Inflammatory macrophage (primary cell): Measurements from ENCODE around the gene LPGAT1.
A peak's percentile ranks its signal among the peaks of the same experiment; 100 is the strongest.
"Not testable (repeated sequence)": the region's sequence is repeated elsewhere in the genome, so short reads cannot be mapped to it uniquely, and the experiment has no call there.

Source experiments
- DNase-seq, 2 donors: peaks; one replicate each; pipeline ENCODE4 v3.0.0-alpha.2; 2020 to 2022
- total RNA-seq, 18 experiments: gene quantifications; one replicate each; lab custom pipeline; 2026; ENCODE audit warnings: mixed read lengths in 6 of 18, inconsistent platforms in 2 of 18; lab: John Stamatoyannopoulos, UW

The LPGAT1 gene
- 125 to 242 (median 193) reads per million in 18 experiments for total RNA-seq

- DNase-seq, result peak; percentile 71 to 81
These were observed at the start of gene LPGAT1 for GRCh38 chr1:211830328-211831142. LPGAT1 (minus strand) TSS chr1:211830763; CDS start chr1:211829296, 1,467 bp downstream.

GRCh38 chr1:211879475-211879874 is 48.9 kb upstream of the LPGAT1 start:
- no peak for DNase-seq

GRCh38 chr1:211876851-211877590 is 46.5 kb upstream of the LPGAT1 start:
- DNase-seq, result no peak

GRCh38 chr1:211875541-211875940 is 45.0 kb upstream of the LPGAT1 start:
- DNase-seq, result no peak

GRCh38 chr1:211874521-211875347 is 44.2 kb upstream of the LPGAT1 start:
- DNase-seq, result no peak

- not testable (repeated sequence) for DNase-seq
These were observed 43.2 kb upstream of the LPGAT1 start for GRCh38 chr1:211873731-211874130.

GRCh38 chr1:211870156-211870555 is 39.6 kb upstream of the LPGAT1 start:
- no peak for DNase-seq

GRCh38 chr1:211865180-211865579 is 34.6 kb upstream of the LPGAT1 start:
- no peak for DNase-seq

- no peak for DNase-seq
These were observed 28.8 kb upstream of the LPGAT1 start for GRCh38 chr1:211859405-211859804.

GRCh38 chr1:211851174-211851573 is 20.6 kb upstream of the LPGAT1 start:
- DNase-seq, result no peak

GRCh38 chr1:211843507-211844298 is 13.1 kb upstream of the LPGAT1 start:
- DNase-seq, result peak; percentile 18 to 33

- no peak for DNase-seq
These were observed 12.5 kb upstream of the LPGAT1 start for GRCh38 chr1:211843018-211843417.

GRCh38 chr1:211842518-211842917 is 12.0 kb upstream of the LPGAT1 start:
- no peak for DNase-seq

- DNase-seq, result no peak
These were observed 8.5 kb upstream of the LPGAT1 start for GRCh38 chr1:211839106-211839505.

GRCh38 chr1:211833174-211833820 is 2.7 kb upstream of the LPGAT1 start:
- DNase-seq, result peak in 1 of 2 donors; percentile 35

GRCh38 chr1:211832661-211833060 is 2.1 kb upstream of the LPGAT1 start:
- no peak for DNase-seq

- no peak for DNase-seq
These were observed 1.2 kb upstream of the LPGAT1 start for GRCh38 chr1:211831558-211832323.

- DNase-seq, result peak in 1 of 2 donors; percentile 25
These were observed 572 bp downstream of the LPGAT1 start for GRCh38 chr1:211830055-211830327.

- DNase-seq, result peak in 1 of 2 donors; percentile 8
These were observed 1.1 kb downstream of the LPGAT1 start for GRCh38 chr1:211829343-211830054.
